Measurements from ENCODE around the gene IGHMBP2.
"Not testable (repeated sequence)": the region's sequence is repeated elsewhere in the genome, so short reads cannot be mapped to it uniquely, and the experiment has no call there.

IGHMBP2 gene

DNA sequence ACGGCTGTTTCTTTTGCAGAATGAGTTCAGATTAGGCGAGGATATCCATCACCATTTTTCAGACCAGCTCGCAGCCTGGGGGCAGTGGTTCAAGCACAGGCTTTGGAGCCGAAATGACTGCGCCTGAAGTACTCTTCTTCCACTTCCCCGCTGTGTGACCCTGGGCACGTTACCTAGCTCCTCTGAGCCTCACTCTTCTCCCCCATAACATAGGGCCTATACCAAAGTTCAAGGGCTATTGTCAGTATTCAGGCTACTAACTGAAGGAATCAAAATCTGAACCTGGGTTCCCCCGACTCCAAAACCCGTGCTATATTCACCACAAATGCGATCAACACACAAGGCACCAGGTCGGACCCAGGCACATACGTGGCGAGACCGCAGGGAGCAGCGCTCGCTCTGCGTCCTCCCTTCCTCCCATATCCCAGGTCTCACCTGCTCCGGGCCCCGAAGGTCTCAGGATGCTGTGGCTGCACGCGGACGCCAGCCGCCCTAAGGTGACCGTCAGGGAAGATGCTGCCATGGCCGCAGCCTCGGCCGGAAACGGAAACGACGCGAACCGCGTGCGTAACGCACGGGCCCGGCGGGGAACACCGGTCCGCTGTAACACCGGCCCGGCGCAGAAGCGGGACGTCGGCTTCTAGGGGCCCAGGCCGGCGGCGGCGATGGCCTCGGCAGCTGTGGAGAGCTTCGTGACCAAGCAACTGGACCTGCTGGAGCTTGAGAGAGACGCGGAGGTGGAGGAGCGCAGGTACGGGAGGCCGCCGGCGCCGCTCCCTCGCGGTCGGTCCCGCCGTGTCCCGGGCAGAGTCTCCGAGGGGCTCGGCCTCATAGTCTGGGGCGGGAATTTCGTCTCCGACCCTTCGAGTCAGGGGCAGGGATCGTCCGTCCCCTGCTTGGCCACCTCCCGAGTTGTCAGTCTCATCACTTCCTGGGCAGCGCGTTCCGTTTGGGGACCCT is at the start of gene IGHMBP2, which contains the start of gene MRPL21:
Gene IGHMBP2, plus strand, starts transcription at position 604 of the 960 bp plus-strand sequence. Its CDS starts 62 bp downstream, at position 666.
Gene MRPL21, minus strand, starts transcription at position 545 of the 960 bp plus-strand sequence. Its CDS starts 22 bp downstream, at position 523.
- DNase-seq, result peak; percentile 79

DNA sequence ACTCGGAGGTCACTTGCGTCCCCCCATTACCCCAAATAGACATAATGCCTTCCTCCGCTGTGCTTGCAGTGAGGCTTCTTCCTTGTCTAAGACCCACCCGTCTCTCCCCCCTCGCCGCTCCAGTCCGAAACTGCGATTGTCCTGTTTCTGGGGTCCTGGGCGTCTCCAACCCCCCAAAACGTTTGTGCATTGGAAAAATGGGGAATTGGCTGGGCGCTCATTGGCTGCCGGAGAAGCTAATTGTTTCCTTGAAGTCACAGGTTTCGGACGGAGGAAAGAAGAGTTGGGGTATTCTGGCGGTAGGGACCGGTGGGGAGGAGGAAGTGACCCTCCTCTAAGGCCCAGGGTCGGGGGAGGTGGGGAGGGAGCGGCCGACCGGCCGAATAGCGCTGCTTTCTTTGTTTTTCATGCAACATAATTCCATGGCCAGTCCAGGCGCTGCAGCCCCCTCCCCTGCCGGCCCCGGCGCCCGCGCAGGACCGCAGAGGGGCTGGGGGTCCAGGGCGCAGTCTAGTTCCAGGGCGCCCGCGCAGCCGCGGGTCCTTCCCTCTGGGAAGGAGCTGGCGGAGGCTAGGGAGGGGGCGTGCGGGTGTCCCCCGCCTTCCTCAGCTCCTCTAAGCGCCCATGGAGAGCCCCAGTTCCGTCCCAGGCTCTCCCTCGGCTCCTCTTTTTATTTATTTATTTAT is 49.3 kb upstream of the IGHMBP2 start:
- DNase-seq, result no peak

DNA sequence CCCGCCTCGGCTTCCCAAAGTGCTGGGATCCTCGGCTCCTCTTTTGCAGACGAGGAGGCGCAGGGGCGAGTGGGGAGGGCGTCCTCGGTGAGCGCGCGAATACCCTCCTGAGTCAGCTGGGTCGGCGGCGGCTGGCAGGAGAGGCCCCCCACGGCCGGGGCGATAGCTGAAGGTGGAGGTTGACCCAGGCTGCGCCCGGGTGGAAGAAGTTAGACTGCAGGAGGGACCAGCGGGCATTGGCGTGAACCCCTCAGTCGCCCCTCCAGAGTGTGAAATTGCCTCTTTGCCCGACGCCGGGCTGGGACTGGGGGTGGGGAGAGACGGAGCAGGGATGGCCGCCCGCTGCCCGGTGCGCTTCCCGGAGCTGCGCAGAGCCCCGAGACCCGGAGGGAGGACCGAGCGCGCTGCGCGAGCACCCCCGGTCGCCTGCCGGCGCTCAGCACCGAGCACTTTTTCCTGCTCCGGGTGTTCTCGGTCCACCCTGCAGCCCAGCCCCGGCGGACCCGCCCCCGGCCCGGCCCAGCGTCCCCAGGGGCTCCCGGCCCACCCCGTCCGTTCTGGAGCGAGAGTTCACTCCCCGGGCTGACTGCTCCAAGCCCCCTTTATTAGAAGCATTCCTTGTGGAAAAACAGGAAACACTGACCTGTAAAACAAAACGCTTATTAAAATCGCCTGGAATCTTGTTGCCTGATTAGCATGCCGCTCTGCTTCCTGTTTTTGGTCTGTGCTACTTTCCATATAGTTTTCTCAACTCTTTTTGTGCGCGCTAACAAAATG is 48.3 kb upstream of the IGHMBP2 start:
- DNase-seq, result peak; percentile 33

DNA sequence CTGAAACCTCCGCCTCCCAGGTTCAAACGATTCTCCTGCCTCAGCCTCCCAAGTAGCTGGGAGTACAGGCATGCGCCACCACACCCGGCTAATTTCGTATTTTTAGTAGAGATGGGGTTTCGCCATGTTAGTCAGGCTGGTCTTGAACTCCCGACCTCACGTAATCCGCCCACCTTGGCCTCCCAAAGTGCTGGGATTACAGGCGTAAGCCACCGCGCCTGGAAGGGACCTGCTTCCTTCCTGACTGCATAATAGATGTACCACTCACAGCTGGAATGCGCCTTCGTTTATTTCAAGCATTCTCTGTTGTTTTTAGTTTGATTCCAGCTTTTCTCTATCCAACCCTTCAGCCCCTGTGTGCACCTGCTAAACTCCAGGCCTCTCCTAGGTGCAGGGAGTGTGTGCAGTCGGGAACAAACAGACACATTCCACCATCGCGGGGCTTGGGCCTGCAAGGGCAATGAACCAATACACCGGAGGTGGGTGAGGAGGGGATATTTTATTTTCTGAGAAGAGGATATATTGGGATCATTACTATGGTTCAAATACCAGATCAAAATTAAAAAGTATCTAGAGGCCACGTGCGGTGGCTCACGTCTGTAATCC is 47.2 kb upstream of the IGHMBP2 start:
- DNase-seq, result not testable (repeated sequence)

DNA sequence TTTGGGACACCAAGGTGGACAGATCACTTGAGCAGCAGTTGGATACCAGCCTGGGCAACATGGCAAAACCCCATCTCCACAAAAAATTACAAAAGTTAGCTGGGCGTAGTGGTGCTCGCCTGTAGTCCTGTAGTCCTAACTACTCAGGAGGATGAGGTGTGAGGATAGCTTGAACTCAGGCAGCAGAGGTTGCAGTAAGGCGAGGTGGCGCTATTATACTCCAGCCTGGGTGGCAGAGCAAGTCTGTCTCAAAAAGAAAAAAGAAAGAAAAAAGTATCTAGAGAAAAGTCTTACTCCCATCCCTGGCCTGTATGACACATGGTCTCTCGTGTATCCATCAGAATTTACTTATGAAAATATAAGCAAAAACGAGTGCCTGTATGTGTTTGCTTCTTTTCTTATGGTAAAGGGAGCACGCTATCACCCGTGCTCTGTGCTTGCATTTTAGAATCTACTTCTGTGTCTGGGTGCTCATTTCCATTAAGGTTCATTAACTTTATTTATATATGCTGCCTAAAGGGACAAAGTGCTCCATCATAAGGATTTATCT is 46.6 kb upstream of the IGHMBP2 start:
- DNase-seq, result no peak

DNA sequence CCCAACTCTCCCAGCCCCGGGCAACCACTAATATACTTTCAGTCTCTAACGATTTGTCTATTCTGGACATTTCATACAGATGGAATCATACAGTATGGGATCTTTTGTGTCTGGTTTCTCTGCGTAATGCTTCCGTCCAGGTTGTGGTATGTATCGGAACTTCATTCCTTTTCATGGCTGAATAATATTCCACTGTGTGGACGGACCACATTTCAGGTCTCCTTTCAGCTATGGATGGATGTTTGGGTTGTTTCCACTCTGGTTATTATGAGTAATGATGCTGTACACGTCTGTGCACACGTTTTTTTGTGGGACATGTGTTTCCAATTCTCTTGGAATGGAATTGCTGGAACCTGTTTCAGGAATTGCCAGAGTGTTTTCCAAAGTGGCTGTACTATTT is 44.6 kb upstream of the IGHMBP2 start:
- DNase-seq, result no peak

DNA sequence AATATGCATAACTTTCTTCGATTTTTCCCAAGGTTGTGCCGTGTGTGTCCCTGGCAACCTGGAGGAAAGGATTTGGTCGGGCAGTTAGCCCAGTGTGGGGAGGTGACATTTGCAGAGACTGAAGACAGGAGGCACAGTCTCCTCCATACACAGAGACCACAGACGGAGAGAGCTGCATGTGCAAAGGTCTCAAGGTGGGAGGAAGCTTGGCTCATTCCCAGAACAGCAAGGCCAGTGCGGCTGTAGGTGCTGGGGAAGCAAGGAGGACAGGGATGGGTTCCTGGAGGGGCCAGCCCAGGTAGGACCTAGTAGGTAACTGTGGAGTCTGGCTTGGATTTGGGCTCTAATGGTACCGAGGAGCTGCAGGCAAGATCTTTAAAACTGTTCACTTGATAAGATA is 41.3 kb upstream of the IGHMBP2 start:
- no peak for DNase-seq

DNA sequence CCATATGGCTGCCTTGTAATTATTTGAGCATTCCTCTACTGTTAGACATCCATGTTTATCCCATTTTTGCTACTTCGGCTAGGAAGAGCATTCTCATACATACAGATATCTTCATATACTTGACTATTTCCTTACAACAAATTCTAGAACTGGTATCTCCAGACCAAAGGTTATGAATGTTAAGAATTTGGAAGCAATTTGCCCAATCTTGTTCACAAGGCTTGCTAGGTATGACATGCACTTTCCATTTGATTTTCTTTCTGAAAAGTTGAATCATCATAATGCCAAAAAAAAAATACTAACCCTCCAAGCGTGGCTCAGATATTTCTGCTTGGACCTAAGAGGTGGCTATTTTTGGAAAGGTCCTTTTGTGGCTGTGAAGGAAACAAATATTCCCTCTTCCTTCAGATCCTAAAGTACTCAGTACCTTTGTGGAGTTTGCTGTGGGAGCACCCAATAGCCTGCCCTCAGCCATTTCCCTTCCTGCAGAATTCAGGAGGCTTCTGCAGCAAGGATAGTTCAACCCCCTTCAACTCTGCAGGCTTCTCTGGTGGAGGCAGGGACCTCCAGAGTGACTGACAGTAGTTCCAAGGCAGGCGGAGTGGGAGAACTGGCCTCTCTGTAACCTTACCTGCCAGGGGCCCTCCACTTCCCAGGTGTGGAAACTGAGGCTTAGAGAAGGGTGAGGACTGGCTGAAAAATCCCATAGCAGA is 40.0 kb upstream of the IGHMBP2 start:
- DNase-seq, result no peak

DNA sequence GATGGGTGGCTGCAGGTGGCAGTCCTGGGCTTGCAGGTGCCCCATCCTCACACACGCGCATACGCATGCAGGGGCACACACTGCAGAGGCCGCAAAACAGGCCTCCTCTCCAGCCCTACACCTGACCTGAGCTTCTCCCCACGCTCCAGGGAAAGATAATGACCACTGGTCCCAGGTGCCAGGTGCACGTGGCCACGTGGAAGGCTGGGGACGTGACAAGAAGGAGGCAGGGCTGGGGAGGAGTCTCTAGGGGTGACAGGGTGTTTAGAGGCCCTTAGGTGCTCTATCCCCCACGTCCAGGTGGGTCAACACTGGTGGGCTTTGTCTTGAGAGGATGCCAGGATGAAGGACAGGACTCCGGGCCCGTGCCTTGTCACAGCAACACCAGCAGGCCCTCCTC is 38.5 kb upstream of the IGHMBP2 start:
- DNase-seq, result no peak

DNA sequence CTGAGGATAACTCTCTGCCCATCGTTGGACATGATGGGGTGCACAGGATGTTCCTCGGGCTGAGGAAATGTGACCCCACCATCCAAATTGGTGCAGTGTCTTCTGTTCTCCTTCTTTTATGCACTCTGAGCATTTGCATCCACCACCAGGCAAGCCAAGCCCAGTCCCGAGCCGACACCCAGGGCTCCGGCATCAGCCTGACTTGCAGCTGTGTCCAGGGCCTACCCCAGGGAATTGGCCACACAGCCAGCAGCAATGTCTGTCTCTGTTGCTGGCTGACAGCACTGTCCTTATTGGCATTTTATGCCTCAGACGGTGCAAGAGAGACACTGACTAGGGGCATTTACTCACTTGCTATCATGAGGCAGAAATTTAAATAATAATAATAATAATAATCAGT is 36.6 kb upstream of the IGHMBP2 start:
- no peak for DNase-seq

DNA sequence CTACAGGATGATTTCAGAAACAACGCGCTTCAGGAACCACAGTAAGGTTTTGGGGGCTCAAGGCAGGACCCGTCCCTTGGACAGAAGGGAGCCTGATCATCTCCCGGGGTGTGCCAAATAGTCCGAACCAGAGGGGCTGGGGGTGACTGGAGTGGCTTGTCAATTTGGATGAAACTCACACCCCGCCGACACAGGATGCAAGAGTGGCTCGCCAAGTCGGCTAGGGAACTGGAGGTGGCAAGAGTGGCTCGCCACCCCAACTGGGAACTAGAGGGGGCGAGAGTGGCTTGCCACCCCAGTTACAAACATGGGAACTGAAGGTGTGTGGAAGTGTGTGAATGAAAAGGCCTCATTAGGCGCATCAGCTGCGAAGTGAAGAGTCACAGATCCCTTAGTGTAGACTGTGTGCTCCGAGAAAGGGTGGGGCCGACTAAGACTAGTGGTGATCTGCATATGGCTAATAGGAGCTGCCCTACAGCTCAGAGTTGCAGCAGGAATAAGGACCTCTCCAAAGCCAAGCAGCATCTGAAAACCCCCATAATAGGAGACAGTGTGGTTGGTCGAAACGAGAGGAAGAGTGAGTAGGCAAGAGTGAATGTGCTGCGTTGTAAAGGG is 35.4 kb upstream of the IGHMBP2 start:
- DNase-seq, result no peak

DNA sequence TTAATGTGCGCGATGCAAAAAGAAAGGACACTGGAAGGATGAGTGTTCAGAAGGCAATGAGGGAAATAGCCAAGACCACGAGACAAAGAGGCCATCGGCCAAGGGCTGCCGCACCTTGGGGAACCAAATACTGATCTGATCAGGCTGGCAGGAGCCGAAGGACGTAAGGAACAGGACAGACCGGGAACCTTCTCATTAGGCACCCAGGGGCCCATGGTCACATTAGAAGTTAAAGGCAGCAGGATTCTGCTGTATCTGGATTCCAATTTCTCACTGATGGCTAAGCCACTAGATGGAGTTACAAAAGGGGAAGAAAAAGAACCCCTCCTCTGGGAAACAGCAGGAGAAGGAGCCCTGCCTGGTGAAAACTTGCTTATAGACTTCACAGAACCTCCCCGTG is 33.2 kb upstream of the IGHMBP2 start:
- DNase-seq, result peak; percentile 26

DNA sequence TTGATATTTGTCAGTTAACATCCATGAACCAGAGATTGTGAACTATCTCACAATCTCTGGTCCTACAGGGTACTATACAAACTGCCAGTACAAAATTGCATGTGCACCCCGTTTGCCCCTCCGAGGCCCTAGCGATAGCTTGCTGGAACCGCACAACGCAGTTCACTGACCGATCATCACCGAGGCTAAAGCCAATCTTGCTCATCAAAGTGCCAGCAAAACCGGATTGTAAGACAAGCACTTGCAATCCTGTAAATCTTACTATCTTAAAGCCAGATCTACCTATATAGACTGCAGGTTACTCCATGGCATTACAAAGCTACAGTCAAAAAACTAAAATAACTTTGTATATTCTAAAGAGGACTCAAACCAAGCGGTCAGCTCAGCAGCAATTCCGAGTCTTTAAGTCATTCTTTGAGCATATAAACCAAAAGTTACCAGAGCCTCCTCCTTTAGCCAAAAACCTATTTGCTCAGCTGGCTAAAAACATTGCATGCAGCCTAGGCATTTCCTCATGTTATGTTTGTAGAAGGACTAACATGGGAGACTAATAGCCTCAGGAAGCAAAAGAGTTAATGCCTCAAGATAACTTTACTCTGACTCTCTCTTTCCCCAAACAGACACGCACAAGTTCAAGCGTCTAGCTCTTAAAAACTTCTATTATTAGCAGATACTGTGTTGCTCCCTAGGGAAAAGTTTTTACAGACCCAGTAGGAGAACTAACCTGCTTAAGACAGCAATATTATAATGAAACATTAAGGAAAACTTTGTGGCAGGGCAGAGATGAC is 31.3 kb upstream of the IGHMBP2 start:
- peak; percentile 14 for DNase-seq

DNA sequence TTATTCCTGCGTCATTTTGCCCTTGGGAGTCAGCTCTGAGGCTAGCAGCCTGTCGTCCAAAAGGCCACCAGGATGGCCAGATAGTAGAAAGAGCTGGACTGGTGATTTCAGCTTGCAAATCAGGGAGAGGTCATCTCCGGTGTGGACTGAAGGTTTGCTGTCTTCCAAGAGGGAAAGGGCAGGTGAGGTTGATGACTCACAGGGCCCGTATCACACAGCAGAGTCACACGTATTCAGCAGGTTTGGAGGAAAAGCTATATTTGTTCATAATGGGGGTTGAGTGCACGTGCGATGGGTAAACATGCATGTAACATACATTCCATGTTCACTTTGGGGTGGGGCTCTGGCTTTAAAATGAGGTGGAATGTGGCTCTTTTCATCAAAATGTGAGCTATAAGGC is 25.7 kb upstream of the IGHMBP2 start:
- no peak for DNase-seq

DNA sequence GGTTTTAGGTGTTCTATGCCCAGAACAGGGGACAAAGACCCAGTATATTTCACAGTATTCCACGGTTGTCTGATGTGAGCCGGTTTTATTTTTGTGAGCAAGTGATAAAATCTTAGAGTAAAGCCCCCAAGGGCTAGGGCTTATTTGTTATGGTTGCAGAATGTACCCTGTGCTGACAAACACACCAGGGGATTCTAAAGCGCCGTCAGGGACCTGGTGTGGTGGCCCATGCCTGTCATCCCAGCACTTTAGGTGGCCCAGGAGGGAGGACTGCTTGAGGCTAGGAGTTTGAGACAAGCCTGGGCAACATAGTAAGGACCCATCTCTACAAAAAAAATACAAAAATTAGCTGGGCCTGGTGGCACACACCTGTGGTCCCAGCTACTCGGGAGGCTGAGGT is 22.8 kb upstream of the IGHMBP2 start:
- no peak for DNase-seq

DNA sequence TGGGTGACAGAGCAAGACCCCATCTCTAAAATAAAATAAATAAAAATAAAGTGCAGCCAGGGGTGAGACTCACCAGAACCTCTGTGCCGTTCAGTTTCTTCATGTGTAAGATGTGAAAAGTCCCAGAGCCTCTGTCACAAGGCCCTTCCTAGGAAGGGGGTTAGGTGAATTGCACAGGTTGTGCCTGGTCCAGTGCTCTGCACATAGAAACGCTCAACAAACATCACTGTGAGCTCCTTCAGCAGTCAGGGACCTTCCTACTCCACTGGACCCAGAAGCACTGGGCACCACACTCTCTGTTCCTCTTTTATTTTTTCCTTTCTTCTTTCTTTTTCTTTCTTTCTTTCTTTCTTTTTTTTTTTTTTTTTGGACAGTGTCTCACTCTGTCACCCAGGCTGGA is 22.4 kb upstream of the IGHMBP2 start:
- no peak for DNase-seq

DNA sequence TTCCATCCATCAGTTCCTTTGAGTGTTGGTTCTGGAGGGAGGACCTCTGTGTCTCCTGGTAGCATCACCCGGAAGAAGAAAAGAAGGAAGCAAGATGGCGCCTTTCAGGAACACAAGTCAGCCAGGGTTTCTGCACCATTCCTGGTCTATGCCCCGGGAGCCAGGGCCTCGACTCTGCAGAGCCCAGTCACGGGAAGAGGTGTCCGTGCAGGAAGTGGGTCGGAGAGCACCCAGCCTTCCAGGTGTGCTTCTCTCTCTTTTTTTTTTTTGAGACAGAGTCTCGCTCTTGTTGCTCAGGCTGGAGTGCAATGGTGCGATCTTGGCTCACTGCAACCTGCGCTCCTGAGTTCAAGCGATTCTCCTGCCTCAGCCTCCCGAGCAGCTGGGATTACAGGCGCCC is 21.3 kb upstream of the IGHMBP2 start:
- no peak for DNase-seq

DNA sequence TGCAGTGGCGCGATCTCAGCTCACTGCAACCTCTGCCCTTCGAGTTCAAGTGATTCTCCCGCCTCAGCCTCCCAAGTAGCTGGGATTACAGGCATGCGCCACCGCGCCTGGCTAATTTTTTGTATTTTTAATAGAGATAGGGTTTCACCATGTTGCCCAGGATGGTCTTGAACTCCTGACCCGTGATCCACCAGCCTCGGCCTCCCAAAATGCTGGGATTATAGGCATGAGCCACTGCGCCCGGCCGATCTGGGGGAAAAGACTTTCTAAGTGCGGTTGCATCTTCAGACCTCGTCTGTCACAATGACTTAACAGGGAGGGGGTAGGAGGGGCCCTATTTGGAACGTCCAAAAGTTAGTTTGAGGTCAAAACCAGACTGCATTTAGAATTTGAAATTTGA is 18.9 kb upstream of the IGHMBP2 start:
- not testable (repeated sequence) for DNase-seq

DNA sequence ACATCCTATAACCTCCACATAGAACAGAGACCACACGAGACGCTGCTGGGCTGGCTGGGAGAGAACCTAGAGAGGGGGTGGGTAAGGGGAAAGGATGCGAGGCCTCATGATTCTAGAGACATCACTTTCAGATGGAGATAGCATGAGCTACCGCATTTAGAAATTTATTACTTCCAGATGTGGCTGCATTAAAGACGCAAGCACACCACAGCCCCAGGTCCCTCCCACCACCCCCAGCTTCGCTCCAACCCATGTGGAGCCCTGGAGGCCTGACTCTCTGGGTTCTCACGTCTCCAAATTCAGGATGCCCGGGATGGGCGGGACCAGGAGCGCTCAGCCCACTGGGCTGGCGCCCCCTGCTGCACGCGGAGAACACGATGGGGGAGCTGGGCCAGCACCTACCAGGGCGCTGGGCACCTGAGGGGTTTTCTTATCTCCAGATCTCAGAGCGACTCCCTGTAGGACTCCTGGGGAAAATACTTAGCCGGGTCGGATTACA is 13.7 kb upstream of the IGHMBP2 start:
- DNase-seq, result peak; percentile 94

Measured in EL (cell line).